GM19043 (cell line): ENCODE measurements around the gene LMX1A.

Source experiments
- ATAC-seq: cut with Tn5 transposase; IDR thresholded peaks from one replicate; pipeline ENCODE4 v1.9.1; 2021; ENCODE audit warnings: low read depth; ENCODE audit not compliant: unreplicated experiment

LMX1A gene

GRCh38 chr1:165328136-165328535 lies 28.4 kb downstream of the LMX1A start:
- no peak for ATAC-seq

DNA sequence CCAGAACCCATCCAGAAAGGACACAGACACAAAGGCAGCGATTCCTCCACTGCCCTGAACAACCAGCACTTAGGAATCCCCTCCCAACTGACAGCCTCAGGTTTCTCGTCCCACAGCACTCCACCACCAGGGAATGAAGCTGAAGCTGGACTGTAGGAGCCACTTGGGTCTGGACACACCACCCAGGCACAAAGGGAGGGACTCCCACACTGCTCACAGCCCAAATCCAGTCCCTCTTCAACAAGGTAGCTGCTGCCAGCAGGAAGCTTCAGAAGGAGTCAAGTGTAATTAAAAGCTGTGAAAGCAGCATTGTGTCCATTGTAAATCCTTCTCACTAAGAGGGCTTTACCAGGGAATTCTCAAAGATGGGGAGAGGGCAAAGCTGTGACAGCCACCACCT lies 29.0 kb downstream of the LMX1A start:
- no peak for ATAC-seq

DNA sequence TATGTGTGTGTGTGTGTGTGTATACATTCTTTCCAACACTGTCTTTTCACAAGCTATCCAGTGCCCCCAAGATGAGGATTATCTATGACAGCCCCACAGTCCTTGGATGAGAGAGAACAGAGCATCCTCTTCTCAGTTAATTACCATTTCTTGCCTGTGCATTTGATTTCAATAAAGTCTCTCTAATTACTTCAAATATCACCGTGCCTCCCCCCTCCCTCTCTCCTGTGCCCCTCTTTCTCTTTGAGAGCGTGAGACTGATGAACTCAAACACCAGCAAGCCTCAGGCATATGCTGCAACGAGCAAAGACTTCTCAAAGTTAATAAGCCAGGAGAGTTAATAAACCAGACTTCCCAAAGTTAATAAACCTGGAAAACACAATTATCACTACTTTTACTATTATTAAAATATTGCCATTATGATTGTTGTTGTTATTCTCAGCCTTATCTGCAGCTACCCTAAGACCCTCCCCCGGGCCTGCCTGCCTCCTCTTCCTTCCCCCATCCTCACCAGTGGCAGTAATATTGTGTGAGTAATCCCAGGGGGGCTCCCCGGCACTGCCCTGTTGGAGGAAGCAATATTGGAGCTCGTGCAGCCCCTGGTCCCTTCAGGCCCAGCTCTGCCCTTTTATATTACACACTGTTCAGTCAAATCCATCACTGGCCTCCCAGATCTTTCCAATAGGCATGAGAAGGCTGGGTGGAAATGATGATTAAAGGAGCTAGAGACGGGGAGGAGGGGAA lies 30.9 kb downstream of the LMX1A start:
- no peak for ATAC-seq

DNA sequence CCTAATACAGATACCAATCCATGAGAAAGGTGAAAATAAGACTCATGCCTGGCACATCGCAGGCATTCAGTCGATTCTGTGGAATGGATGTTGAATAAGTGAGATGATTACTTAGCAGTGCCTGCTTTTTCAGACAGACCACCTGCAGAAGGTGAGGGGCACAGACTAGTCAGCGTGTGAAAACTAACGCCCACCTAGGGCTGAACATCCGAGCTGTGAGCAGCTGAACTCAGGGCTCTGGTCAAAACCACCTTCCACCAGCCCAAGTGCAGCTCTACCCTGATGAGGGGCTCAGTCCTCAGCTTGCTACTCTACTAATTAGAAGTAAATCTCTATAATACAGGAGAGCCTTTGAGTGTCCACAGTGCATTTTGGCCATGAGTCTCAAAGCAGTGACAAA lies 32.5 kb downstream of the LMX1A start:
- no peak for ATAC-seq

- ATAC-seq: no peak
These were observed 38.9 kb downstream of the LMX1A start for GRCh38 chr1:165317612-165318011.

DNA sequence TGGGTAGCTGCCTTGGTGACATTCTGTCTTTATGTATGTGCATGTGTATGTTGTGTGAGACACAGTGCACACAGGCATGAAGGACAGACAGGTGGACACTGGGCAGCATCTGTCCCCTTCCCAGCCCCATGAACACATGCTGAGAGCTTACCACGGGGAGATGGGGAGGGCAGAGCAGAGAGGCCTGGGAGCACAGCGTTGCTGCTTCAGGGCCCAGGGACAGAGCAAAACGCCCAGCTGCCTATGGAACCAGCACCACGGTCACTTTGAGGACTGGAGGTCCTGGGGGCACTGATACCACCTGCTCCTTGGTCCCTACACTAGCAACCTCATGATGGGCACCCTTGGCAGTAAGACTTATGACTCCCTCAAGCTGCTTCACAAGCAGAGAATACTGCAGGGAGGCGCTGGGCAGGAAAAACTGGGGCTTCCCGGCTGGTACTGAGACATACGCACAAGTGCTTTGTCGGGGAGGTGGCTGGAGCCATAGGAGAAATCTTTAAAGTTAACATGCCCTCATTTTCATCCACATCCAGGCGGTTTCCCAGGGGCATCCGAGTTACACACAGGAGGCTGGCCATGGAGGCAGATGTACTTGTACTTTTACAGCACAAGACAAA lies 40.3 kb downstream of the LMX1A start:
- no peak for ATAC-seq

GRCh38 chr1:165315481-165315880 lies 41.0 kb downstream of the LMX1A start:
- no peak for ATAC-seq

DNA sequence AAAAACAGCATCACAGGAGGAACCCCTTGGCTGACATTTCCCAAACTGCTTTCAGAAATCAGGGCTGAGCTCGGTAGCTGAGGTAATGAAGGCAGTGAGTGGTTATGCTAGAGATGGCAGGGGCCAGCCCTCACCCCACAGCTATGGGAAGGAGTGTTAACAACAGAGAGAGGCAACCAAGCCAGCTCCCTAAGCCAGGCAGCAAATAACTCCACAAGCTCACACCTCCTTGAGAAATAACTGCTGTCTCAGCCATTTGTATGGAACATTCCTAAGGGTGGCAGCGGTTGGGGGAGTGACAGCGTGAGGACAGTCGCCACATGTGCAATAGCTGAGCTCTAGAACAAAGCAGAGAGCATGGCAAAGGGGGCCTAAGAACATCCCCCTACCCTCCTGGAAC lies 42.6 kb downstream of the LMX1A start:
- no peak for ATAC-seq

DNA sequence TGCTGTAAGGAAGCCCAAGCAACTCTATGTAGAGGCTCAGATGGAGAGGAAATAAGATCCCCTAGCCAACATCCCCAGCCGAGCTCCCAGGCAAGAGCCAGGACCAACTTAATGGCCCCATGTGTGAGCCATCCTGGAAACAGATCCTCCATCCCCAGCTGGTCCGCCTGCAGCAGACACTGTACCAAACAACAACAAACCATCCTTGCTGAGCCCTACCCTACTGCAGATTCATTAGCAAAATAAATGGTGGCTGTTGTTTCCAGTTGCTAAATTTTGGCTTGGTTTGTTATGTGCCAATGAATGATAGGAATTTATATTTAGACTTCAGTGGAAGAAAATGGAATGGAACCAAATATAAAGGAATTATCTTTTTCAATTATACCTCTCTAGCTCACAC lies 43.9 kb downstream of the LMX1A start:
- no peak for ATAC-seq

- ATAC-seq: no peak
These were observed 49.7 kb downstream of the LMX1A start for GRCh38 chr1:165306543-165307434.

GRCh38 chr1:165303386-165303785 lies 53.1 kb downstream of the LMX1A start:
- no peak for ATAC-seq

DNA sequence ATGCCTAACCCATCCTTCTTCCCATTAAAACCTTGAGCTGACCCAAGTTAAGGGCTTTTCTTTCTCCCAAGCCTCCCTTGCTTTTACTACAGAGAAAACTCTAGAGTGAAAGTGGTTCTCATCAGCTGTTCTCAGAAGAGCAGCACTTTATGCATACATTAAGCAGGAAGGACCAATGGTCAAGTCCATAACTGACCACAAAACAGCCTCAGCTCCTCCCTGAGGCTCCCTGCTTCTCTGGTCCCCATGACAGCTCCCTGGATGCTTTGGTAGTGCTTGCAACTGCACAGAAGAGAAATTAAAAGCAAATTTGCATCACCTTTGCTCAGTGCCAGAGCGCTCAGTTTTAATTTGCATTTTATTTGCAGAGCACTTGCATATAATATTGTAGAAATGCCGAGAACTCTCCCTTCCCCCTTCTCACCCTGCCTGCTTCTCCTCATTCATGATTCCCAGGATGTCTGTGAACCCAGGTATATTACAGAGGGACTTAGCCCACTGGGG lies 56.1 kb downstream of the LMX1A start:
- ATAC-seq: no peak

DNA sequence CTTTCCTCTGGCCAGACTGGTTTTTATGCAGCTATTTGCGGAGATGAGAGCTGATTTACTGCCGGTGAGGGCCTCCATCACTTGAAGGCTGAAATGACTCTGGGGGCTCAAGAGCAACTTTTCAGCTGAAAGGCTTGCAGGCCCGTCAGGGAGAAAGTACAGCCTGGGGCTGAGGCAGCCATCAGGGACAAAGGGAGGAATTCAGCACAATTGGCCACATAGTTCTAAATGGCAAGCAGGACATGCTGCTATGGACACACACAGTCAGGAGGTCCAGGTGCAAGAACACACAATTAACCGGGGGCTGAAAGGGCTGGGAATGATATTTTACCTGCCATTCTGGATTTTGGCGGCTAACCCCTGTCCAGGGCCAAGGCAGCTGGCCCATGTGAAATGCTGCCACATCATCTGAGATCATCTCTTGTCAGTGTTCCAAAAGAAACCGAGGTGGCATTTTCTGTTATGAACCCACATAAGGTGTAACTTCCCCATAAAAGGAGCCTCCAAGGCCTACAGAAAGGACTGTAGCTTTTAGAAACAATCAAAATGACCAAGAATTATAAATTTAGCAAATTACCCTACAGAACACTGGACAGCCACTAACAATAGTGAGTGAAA lies 58.2 kb downstream of the LMX1A start:
- ATAC-seq: no peak

- no peak for ATAC-seq
These were observed 60.3 kb downstream of the LMX1A start for GRCh38 chr1:165296205-165296604.

DNA sequence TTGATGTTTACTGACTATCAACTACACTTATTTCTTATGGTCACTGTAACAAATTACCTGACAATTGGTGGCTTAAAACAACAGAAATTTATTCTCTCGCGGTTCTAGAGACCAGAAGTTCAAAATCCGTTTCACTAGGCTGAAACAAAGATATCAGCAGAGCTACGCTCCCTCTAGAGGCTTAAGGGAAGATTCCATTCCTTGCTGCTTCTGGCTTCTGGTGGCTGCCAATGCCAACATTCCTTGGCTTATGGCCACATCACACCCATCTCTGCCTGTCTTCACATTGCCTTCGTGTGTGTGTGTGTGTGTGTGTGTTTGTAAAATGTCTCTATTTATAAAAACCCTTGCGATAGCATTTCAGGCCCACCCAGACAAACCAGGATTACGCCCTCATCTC lies 66.4 kb downstream of the LMX1A start:
- no peak for ATAC-seq

DNA sequence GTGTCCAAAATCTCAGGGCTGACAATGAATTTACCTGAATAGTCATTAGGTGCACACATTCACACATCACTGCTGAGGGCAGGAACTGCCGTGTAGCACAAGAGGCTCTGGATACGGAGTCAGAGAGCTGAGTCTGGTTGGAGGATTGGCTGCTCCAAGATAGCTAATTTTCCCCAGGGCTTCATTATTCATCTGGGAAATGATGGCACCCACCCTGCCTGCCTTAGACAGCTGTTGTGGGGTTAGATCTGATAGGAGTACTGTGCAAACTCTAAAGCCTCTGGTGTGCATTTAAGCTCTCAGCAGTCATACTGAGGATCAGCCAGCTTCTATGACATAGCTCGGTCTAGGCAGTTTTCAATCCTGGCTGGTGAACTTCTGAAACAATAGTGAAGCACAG lies 67.0 kb downstream of the LMX1A start:
- ATAC-seq: no peak

- no peak for ATAC-seq
These were observed 68.0 kb downstream of the LMX1A start for GRCh38 chr1:165288350-165289120.

DNA sequence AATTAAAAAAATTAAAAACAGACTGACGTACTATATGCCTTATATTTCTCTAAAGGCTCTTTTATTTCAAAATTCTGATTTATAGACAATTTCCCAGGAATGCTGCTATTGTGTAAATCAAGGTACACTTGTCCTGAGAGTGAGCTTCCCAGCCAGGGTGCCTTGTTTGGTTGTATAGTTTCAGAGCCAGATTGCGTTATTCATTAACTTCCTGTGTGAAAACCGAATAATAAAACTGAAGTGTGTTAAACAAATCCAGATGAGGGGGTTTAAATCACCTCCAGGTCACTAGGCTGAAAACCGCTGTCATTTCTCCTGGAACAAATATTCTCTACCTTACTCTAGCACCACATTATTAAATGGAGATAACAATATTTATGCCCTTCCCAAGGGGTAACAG lies 68.7 kb downstream of the LMX1A start:
- ATAC-seq: no peak

DNA sequence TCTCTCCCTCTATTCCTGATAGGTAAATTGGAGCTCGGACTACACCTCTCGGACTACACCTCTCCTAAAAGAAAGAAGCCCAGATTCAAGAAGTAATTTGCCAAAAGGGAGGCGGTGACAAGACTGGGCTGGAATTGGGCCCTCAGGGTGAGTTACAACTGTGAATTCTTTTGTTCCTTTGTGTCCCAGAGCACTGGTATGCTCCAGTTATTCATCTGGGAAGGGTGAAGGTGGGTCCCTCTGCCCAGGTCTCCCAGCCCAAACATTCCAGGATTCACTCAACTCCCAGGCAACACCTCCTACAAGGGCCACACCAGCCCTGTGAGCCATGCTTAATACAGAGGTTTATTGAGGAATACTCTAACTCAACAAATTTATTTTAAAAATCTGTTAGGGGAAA lies 69.2 kb downstream of the LMX1A start:
- ATAC-seq: no peak

DNA sequence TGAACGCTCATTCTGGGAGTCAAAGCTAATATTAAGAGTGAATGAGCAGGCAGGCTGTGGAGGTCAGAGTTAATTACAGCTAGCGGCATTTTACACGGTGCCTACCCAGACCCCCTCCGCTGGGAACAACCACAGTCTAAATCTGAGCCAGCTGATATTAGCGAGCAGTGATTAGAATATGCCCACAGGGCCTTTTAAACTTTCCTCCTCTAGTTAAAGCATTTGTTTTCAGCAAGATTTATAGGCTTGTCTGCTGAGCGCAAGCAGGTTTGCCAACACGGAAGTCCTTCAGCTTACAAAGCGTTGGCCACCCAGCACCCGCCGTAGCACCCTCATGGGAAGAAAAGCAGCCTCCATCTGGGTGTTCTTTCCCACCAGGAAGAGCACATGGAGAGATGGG lies 72.1 kb downstream of the LMX1A start:
- no peak for ATAC-seq
